Forelimb muscle (tissue), 1 donor: ENCODE results near the gene STX7. TPM values are rescaled to one million over a fixed set of nuclear protein-coding genes. Genes with fewer than 3 reads are reported as not detected.

Experiments used
- DNase-seq: peaks from one replicate; pipeline ENCODE4 v3.0.0-alpha.2; 2013; ENCODE audit warnings: low read depth
- polyA plus RNA-seq: library from polyadenylated mRNA; unstranded; fragments of 120-200 nt; gene quantifications from one replicate; pipeline ENCODE4 v1.2.1, GENCODE V29; 2013; ENCODE audit not compliant: insufficient read length

The STX7 gene
- polyA plus RNA-seq, 1 donor, result 34.9 TPM

DNA sequence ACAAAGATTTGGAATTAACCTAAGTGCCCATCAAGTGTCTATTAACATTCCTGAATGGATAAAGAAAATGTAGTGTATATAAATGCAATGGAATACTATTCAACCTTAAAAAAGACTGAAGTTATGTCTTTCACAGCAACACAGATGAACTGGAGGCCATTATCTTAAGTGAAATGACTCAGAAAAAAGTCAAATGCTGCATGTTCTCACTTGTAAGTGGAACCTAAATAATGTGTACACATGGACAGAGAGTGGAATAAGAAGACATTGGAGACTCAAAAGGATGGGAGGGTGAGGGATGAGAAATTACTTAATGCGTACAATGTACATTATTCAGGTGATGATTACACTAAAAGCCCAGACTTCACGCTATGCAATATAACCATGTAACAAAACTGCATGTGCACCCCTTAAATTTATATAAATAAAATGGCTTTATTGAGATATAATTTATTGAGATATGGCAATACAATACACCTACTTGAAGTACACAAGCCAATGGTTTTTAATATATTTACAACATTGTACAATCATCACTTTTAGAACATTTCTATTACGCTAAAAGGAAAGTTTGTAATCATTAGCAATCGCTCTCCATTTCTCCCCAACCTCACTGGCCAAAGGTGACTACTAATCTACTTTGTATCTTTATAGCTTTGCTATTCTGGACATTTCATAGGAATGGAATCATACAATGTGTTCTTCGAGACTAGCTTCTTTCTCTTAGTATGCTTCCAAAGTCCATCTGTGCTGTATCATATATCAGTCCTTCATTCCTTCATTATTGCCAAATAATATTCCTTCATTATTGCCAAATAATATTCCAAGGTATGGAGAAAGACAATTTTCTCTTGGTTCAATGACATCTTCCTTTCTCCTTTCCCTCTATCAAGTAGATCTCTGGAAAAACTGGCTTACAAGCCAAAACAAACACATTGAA, 5.8 kb downstream of the STX7 start:
- DNase-seq, result no peak

DNA sequence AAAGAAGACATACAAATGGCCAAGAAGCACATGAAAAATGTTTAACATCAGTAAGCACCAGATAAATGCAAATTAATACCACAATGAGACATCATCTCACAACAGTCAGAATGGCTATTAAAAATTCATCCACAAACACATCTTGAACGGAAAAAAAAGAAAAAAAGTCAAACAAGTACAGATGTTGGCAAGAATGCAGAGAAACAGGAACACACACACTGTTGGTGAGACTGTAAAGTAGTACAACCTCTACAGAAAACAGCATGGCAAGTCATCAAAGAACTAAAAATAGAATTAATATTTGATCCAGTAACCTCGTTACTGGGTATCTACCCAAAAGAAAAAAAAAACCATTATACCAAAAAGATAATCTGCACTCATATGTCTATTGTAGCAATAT, 6.5 kb downstream of the STX7 start:
- DNase-seq, result no peak

DNA sequence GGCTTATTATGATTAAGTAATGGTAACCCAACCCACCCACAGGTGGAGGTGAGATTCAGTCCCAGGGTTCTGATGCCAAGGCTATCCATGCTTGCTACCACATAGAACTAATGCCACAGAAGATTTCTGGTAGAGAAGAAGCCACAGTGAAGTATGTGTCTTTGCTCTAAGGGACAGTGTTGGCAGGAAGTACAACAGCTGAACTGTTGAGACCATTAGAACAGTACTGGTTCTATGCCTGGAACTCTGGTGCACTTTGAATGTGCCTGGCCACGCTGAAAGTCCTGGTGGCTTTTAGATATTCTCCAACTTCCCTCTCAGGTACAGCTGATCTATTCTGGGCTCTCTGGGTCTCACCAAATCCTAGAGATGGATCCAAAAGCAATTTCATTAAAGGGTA, 7.8 kb downstream of the STX7 start:
- DNase-seq, result no peak

DNA sequence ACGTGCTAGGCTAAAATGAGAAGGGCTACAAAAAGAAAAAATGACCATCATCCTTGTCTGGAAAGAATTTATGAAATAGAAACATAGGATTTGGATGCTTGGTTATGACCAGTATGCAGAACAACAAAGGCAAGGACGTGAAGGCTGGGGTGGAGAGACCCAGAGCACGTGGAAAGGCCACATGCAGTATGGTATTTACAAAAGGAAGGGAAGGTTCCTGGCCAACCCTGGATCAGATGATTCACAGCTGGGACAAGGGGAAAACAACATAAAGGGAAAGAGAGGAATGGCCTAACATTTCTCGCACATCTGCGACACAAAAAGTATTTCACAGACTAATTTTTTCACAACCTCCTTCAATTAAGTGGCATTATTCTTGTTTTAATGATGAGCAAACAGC, 8.2 kb downstream of the STX7 start:
- DNase-seq, result no peak

DNA sequence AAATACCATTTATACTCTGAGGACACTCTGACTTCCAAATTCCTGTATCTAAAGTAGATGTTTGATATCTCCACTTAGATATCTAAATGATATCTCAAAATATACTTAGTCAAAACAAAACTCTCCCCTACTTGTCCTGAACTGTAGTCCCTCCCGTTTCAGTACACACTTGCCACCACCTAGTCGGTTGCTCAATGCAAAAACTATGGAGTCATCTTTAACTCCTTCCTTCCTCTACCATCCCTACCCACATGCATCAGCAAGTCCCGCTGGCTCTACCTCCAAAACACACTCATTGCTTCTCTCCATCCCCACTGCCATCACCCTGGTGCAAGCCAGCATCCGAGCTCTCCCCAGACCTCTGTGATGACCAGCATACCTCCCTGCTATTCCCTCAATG, 13.2 kb downstream of the STX7 start:
- DNase-seq, result no peak

DNA sequence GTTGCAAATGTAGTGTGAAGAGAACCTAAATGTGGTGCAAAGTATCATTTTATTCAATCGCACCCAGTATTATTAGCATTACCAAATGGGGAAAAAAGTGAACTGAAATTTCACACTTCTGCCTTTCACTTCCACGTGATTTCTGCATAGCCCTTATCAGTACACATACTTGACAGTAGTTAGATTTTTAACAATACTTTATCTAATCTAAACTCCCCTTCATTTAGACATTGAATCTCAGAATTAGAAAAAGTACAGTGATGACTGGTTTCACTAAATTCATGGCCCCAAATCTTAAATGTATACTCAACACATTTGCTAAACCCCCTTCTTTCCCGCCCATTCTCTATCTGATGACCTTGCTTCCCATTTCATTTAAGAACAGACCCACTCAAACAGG, 14.3 kb downstream of the STX7 start:
- DNase-seq, result no peak

DNA sequence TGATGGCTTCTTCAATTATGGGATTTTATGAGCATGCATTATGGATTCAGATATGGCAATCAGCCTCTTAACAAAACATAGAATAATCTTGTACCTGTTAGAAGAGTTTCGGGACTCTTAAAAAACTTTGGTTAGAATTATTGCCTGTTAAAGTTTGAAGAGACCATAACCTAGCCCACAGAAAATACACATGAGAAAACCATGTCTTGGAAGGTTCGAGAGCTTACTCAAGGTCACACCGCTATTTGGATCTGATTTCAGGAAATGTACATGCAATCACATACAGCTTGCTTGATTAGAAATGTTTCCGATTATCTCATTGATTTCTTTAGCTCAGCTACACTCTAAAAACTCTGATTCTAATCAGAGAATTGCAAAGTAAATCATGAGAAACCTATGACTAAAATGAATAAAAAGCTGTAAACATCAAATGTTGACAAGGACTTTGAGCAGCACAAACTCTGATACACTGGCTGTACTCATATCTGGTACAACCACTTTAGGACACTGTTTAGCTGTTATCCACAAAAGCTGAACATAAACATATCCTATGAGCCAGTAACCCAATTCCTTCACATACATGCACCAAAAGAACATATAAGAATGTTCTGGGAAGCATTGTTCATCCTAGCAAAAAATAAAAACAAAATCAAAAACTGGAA, 16.3 kb downstream of the STX7 start:
- no peak for DNase-seq

DNA sequence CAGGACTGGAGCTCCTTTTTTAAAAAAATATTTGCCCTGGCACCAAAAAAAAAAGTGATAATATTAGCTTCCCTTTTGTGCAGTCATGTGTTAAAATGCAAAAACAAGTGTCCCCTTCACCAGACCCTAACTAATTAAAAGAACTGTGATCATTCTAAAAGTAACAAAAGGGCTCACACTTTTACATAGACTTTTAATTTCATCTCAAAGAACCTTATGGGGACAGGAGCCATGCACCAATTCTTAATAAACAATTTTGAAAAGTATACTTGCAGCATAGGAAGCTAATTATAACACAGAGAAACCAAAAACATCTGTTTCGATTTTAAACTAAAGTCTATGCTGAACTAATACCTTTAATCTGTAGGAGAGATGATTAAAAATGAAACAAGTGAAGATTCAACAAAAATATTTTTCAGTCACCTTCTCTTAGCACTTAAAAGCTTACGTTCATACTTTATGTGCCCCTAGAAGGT, 17.3 kb downstream of the STX7 start:
- DNase-seq, result no peak

DNA sequence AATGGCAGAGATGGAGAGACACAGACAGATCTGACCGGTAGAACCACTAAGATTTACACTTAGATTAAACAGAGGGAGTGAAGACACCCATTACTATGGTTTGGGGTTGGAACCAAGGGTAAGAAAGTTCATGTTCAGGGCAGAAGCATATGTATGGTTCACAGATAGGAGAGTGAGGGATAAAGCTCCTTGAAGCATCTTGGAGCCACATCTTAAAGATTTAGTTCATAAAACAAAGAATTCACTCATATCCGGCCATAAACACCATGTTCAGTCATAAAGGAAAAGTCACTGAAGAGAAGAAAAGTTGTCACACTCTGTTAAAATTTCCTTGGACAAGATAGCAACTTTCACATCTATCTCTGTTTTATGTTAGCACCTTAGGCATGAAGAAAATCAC, 18.0 kb downstream of the STX7 start:
- no peak for DNase-seq

DNA sequence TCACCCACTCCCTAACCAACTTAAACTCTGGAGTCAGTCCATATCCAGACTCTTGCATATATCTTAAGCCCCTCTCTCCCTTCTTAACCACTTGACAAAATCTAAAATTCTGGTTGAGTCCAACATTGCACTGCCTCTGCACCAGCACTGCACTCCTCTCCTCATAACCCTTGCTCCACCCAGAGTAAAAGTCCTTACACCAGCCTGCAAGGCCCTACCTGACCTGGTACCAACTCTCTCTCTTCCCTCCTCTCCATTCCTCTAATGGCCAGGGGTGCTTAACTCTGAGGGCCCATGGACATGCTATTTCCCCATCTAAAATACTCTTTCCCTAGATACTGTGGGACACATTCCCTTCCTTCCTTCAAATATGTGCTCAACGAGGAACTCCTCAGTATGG, 21.0 kb downstream of the STX7 start:
- no peak for DNase-seq

DNA sequence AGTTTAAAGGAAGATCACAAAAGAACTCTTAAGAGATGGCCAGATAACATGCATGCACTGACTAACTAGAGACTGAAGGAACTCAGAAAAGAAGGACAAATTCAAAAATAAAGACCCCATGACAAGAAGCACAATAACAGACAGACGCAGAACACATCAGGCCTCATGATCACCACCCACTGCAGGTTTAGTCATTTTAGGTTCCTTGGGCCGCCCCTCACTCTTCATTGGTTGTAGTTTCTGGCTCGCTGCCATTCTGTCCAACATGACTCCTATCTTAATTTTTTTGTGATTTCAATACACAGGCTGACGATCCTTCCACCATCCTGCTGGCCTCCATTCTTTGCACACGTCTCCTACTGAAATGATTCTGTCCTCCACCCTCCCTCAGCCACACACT, 21.6 kb downstream of the STX7 start:
- no peak for DNase-seq

DNA sequence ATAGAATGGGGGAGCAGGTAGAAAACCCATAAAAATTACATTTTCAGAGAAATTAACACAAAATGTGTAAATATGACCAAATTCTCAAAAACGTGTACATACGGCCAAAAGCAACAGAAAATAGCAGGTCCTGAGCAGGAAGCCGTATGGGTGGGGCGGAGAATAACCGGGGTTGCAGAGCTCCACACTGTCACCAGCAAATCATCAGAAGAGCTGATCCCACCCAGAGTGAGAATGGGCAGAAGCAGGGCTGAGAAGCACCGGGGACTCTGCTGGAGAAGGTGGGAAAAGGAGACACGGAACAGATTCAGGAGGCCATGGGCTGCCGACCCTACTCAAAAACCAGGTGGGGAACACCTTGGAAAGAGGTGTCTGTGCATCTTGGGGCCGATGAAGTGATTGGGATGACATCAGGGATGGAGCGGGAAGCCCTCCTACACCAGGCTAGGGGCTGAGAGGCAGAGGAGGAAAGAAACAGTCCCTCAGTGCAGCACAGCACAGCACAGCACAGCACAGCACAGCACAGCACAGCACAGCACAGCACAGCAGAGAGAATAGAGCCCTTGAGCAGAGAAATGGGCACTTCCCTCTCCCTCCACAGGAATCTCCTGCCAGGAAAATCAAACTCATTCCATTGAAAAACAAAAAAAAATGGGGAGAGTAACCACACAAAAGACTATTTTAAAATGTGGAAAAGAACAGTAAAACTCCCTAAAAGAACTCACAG, 22.3 kb downstream of the STX7 start:
- no peak for DNase-seq

DNA sequence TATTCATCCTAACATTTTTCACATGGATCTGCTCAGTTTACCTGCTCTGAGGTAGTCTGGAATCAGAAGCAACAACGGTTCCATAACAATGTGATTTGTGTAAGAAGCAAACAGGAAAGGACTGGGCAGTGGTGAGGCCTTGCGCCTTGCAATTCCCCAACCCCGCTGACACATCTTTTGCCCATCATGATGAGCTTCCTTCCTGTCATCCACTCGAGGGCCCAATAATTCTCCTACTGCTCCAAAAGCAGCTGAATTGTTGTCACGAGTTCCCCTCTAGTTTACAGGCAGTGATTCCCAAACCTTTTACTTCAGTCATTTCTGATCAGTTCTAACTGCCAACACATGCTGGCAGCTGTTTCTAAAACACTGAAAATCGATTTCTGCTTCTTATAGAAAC, 22.9 kb downstream of the STX7 start:
- no peak for DNase-seq

DNA sequence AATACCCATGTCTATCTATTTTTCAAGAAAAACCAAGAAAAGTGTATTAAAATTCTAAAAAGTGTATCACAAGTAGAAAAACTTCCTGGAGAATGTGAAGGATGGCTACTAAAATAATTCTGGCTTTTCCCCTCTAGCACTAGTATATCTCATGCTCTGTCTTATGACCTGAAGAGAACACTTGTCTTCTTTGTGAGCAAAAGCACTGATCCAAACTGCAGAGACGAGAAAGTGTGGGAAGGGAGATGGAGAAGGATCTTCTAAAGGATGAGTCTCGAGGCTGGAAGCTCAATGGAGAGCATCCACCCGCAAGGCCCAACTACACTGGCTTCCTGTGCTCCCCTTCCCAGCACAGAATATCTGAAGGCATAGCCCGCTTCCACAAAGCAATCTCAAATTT, 23.5 kb downstream of the STX7 start:
- DNase-seq, result no peak

DNA sequence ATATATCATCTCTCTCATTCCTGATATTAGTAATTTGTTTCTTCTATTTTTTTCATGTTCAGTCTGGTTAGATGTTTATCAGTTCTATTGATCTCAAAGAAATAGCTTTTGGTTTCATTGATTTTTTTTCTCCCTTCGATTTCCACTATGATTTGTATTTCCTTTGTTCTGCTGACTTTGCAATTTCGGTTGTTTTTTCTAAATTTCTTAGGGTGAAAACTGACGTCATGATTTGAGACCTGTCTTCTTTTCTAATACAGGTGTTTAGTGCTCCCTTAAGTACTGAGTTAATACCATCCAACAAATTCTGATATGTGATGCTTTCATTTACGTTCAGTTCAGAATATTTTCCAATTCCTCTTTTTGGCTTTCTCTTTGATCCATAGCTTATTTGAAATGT, 25.2 kb downstream of the STX7 start:
- DNase-seq, result no peak

DNA sequence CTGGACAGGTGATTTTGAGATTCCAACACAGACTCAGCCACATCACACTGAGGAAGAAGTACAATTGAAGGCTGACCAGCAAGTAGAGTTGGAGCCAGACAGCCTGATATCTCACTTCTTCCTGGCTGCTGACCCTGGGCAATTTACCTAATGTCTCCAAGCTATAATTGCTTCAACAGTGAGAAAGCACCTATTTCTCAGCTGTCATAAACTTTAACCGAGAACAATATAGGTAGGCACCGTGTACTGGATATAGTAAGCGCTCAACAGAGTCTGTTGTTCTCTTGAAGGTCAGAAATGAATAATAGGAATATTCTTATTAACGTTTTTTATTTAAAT, 28.3 kb downstream of the STX7 start:
- DNase-seq, result no peak

DNA sequence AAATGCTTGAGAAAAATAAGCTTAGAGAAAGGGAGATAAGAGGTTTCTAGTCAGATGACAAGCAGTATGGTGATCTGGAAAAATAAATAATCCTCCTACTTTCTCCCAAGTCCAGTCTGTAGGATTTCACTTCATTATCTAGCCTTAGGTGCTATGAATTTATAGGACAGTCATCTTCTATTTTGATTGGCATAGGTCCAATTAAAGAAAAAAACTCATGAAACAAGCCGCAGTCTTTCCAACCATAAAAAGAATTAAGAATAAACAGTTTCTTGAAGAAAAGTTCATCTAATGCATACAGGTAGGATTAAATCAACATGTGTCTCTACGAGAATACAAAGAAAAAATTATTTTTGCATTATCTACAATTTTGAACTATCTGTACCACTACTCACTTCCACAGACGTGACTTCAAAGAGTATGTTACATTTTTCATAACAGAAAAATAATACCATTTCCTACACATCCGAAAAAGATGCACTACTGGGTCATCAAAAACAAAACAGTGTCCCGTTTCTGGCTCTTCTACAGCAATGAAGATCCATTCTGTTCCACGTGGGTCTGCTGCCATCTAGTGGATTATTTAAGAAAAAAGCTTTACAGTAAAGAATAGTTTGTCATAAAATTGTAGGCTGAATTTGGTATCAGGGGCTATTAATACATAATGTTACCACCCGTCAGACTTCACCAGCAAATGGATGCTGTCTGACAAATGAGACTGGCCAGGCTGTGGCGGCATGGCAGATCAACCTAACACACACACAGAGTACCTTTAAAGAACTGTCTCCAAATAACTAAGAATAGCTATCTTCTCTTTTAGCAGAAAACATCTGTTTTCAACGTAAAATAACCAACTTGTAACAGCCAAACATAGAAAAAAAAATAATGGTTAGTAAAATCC, 28.9 kb downstream of the STX7 start:
- DNase-seq, result peak; percentile 55

DNA sequence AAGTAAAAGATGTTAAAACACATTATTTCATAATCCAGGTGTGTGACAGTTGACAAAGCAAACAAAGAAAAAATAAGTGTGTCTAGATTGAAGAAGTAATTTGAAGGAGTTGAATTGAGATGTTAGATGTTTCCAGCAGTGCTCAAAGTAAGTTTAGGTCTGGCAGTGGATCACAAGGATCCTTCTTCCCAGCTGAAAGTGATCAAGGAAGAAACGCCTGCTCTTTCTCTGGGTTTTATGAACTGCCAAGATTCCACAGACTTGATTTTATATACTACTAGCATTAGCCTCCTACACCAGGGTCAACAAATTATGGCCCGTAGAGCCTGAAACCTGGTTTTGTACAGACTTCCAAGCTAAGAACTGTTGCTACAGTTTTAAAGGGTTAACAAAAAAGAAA, 30.3 kb downstream of the STX7 start:
- DNase-seq, result no peak

DNA sequence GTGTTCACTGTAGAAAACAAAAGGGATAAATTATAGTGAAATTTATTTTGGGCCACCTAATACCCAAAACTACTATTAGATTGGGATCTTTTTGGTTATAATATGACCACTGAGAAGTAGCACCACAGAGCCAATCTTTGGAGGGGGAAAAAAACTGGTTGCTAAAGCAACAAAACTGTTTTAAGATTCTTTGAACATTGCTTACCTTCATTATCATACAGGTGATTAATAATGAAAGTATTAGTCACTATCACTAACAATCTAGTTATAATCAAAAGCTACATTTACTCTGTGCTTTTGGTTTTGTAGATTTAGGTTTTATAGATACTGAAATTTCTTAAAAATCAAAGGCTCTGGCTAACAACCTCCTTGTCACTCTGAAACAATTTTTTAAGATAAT, 31.7 kb downstream of the STX7 start:
- no peak for DNase-seq

DNA sequence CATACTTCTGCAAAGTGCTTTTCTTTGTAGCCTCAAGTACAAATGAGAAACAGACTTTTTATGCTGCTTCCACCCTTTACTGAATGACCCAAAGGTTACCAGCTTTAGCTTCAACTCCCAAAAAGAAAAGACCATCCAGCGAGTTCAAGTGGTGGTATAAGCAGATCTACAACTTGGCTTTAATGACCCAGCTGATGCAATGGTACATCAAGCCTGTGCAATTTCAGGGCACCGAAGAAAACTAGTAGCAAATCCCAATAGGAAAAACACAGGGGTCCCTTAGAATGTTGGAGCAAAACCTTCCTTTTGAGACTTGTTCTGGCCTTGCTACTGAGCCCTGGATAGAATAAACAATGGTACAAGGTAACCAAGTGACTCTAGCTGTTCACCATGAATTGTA, 33.8 kb downstream of the STX7 start:
- DNase-seq, result no peak

DNA sequence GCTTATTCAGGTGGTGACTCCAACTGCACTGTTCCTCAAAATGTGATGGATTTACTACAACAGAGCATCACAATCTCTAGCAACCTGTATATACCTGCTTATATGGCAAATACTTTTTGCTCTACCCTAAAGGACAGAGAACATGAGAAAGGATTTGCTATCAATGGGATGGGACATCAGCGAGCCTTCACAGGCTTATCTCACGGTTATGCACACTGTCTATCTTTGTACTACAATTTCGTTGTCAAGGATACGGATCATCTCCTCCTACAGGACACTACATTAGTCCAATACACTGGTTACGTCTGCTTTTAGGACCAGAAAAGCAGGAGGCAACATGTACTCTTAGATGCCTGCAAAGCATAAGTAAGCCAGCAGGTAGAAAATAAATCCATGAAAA, 34.2 kb downstream of the STX7 start:
- DNase-seq, result no peak

DNA sequence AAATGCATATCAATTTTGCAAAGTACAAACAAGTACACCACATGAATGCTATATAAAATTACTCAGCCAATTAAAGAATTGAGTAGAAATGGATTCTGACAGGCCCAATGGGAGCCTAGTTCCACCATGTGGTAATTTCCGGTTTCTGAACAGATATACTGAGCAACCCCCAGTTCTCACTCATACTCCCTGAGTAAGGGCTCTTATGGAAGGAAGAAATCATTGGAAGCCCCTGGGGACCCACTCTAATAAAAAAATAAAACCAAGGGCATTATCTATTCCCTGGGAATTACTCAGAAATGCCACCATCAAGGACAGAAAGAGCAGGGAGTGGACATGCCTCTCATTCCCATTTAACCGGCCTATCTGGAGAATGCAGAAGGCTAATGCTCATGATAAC, 34.6 kb downstream of the STX7 start:
- no peak for DNase-seq
